Omental fat pad (tissue), 4 donors: ENCODE data around the gene GJB1. TPM values are rescaled to one million over a fixed set of nuclear protein-coding genes. Genes with fewer than 3 reads are reported as not detected.

Experiments used
- ATAC-seq: fragments of 150-250 bp; one replicate; pipeline ENCODE4 v1.9.1; 2016; ENCODE audit warnings: mild to moderate bottlenecking, moderate library complexity; ENCODE audit not compliant: low FRiP score
- DNase-seq: peaks from one replicate; pipeline ENCODE4 v3.0.0-alpha.2; 2019; ENCODE audit warnings: low spot score
- total RNA-seq, 4 donors: library from RNA; depleted of rRNA; stranded (reverse); fragments of >200 nt; gene quantifications; one replicate each; pipeline ENCODE4 v1.1.0, GENCODE V29; 2016
- TF ChIP-seq, protein P1 (sequence below), 3 donors: fragments of 450-650 bp; IDR thresholded peaks; one replicate each; pipeline ENCODE4 v1.5.1; 2016 to 2017; ENCODE audit warnings: antibody characterized with exemption in 3 of 3, mild to moderate bottlenecking in 3 of 3, moderate library complexity in 2 of 3

GJB1 gene
- total RNA-seq, 4 donors from 2014 or later, result 0.31 TPM; not detected in 3

DNA sequence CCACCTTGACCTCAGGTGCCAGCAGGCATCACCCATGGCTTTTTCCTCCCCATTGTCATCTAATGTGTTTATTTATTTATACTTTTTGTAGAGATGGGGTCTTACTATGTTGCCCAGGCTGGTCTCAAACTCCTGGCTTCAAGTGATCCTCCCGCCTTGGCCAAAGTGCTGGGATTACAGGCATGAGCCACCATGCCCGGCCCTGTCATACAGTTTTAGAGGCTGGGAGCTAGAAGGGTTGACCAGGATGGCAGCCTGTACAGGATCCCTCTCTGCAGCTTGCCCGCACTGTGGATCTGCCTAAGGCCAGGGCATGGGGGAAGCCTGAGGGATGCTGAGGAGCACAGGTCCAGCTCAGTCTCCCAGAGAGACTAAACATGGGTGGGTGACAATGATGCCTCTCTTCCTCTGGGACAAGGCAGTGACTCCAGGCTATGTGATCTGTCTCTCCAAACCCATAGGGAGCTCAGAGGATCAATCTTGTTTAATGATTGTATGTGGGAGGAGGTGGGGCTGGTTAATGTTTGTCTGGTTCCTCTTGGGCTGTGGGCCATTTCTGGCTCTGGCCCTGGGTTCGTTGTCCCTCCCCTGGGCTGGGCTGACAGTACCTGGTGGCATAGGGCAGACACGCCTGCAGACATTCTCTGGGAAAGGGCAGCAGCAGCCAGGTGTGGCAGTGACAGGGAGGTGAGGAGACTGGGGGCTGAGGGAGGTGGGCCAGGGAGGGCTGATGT lies 8.3 kb upstream of the GJB1 start:
- ATAC-seq, result no peak
- no peak for DNase-seq
- TF ChIP-seq, protein P1, sequence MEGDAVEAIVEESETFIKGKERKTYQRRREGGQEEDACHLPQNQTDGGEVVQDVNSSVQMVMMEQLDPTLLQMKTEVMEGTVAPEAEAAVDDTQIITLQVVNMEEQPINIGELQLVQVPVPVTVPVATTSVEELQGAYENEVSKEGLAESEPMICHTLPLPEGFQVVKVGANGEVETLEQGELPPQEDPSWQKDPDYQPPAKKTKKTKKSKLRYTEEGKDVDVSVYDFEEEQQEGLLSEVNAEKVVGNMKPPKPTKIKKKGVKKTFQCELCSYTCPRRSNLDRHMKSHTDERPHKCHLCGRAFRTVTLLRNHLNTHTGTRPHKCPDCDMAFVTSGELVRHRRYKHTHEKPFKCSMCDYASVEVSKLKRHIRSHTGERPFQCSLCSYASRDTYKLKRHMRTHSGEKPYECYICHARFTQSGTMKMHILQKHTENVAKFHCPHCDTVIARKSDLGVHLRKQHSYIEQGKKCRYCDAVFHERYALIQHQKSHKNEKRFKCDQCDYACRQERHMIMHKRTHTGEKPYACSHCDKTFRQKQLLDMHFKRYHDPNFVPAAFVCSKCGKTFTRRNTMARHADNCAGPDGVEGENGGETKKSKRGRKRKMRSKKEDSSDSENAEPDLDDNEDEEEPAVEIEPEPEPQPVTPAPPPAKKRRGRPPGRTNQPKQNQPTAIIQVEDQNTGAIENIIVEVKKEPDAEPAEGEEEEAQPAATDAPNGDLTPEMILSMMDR (IDR thresholded peaks at IDR 0.05), result no peak

DNA sequence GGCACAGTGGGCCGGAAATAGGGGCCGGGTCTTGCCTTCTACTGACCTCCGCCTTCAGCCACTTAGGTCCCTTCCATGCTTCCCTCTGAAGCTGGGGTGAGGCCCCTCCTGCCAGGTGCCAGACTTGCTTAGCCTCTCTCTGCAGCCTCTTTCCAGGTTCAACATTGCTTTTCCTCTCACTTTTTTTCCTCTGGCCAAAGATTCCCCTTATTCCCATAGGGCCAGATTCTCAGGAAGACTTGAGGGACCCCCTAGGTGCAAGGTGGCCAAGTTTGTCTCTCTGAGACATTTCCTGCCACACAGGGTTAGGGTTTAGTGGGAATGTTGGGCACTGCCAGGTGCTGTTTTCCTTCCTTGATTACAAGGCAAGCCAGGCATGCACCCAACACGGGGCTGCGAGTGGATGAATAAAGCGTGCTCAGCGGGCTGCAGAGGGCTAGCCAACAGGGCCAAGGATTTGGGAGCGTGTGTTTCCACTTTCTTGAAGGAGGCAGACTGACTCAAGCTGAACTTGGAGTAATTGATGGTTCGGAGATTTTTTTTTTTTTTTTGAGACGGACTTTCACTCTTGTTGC lies 7.6 kb upstream of the GJB1 start:
- TF ChIP-seq, protein P1 (IDR thresholded peaks at IDR 0.05), result no peak
- ATAC-seq, result no peak
- no peak for DNase-seq

DNA sequence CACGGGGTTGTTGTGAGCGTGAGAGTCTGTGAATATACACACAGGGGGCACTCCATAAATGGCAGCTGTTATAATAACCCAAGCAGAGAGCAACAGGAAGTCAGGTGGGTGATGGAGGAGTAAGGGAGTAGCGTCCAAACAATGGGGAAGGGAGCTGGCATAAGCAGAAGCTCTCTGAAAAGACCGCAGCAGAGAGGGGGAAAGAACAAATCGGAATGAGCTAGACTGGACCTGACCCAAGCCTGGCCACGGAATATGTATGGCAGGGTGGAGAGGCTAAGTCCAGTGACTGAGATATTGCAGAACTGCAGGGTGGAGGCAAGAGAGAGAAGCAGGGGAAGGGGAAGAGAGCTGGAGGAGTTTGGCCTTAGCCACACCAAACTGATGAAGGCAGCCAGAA lies 6.5 kb upstream of the GJB1 start:
- ATAC-seq (no peak), DNase-seq (no peak)
- TF ChIP-seq, protein P1 (IDR thresholded peaks at IDR 0.05), result no peak

DNA sequence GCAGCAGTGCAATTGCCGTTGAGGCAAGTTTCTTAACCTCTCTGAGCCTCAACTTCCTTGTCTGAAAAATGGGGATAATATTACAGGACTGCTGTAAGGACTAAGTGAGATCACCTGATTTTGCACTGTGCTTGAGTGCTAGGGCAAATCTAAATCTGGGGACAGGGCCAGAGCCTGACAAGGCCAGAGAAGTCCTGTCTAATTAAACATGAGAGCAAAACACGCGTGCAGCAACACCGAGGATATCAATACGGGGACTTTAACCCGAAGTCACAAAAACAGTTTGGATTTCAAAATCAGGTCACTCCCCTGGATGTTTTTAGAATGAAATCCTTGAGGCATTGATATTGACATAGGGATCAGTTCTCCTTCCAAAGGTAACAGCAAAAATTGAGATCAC lies 5.7 kb upstream of the GJB1 start:
- TF ChIP-seq, protein P1 (IDR thresholded peaks at IDR 0.05), result no peak
- DNase-seq (no peak), ATAC-seq (no peak)

DNA sequence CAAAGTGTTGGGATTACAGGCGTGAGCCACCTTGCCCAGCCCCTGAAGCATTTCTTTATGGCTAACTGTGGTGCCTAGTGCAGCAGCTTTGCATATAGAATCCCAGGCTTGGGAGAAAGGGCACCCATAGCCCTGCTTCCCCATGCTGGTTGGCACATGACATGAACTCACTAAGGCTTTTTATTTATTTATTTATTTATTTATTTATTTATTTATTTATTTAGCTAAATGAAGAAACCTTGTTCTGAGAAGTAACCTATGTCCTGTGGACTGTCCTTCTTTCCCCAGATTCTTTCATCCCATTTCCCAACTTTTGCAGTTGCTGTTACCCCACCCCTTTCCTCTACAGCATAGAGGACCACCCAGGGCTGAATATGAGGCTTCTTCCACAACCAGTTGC lies 1.9 kb upstream of the GJB1 start:
- DNase-seq (no peak), ATAC-seq (no peak)
- TF ChIP-seq, protein P1 (IDR thresholded peaks at IDR 0.05), result no peak

DNA sequence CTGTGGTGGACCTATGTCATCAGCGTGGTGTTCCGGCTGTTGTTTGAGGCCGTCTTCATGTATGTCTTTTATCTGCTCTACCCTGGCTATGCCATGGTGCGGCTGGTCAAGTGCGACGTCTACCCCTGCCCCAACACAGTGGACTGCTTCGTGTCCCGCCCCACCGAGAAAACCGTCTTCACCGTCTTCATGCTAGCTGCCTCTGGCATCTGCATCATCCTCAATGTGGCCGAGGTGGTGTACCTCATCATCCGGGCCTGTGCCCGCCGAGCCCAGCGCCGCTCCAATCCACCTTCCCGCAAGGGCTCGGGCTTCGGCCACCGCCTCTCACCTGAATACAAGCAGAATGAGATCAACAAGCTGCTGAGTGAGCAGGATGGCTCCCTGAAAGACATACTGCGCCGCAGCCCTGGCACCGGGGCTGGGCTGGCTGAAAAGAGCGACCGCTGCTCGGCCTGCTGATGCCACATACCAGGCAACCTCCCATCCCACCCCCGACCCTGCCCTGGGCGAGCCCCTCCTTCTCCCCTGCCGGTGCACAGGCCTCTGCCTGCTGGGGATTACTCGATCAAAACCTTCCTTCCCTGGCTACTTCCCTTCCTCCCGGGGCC lies 1.2 kb downstream of the GJB1 start:
- DNase-seq (no peak), ATAC-seq (no peak)

More for the DNA sequence above, 1.2 kb downstream of the GJB1 start:
- TF ChIP-seq, protein P1 (IDR thresholded peaks at IDR 0.05), result no peak
